ENCODE results near the gene ZNF90.
"Not testable (repeated sequence)": the region's sequence is repeated elsewhere in the genome, so short reads cannot be mapped to it uniquely, and the experiment has no call there.

The ZNF90 gene

GRCh38 chr19:20077791-20078463, at the start of gene ZNF90:
Gene ZNF90 (plus strand): TSS chr19:20078000. CDS start chr19:20078133, 133 bp downstream.
- peak; percentile 72 for DNase-seq

DNA sequence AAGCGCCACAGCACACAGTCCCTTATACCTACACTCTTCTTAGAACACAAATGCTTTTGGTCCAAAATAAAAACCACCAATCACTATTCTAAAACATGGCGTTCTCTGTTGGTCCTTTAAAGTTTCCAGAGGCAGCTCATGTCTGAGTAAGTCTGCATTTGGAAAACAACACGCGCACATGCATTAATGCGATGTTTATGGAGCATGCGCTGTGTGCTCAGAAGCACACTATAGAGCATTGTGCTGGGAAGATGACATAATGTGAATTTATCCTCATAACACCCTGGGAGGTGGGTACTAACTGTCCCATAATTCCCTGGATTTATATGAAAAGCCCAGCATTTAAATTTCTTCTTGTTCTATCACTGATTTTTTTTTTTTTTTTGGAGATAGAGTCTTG, 49.2 kb upstream of the ZNF90 start:
- no peak for DNase-seq

- no peak for DNase-seq
Observed at GRCh38 chr19:20035935-20036334, 41.9 kb upstream of the ZNF90 start.

DNA sequence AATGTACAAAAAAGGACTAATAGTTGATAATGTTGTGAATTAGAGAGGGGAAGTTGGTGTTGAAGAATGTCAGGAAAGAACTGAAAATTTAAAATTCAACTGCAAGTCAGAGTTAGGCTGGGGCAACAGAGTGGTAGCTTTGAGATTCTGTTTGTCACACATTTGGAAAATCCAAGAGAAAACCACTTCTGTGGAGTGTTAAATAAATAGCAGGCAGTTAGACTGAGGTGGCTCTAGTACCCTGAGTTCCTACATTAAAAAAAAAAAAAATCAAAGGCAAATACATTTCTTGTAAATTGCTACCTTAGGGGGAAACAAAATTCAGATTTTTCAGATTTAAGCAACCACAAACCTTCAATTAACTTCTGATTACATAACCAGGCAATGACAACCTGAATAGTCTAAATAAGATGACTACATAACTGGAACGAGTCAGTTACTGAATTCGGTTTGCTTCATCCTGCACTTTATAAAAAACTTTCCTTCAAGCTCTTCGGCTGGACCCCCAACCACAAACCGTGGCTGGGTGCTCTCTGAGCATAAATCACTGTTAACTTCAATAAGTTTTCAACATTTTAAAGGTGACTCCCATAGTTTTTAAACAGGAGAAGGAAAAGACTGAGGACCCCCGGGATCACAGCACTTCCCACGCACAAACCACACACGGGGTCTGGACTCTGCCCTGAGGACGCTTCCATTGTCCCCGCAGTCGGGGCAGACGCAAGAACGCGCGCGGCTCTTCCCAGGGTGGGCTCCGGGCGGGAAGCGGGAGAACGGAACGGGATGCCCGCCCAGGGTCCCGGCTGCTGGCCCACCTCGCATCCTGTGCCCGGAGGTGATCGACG, 39.2 kb upstream of the ZNF90 start:
- DNase-seq = no peak

DNA sequence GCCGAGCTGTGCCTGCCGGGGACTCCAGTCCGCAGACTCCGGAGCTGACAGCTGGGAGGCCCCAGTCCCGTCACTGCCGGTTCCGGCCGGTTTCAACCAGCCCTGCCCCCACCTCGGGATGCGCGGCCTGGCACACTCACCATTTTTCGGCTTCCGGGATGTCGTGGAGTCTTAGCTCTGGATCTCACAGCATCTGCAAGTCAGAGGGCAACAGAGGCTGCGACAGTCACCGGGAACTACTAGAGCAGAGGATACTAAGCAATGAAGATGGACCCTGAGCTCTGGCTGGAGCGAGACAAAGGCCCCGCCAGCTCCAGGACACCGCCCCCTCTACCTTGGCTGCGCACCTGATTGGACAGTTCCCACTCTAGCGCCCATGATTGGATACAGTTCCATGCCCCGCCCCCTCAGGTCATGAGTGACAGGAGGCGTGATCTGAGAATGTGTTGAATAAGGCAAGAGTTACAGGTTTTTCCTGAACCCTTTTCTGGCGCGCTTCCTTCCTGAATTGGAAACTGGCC, 38.5 kb upstream of the ZNF90 start, which contains the start of gene ZNF682:
Gene ZNF682, minus strand, starts transcription at position 303 of the 521 bp plus-strand sequence. Its CDS starts 160 bp downstream, at position 143.
- peak; percentile 91 for DNase-seq

- DNase-seq = no peak
Observed at GRCh38 chr19:20044663-20045062, 33.1 kb upstream of the ZNF90 start.

DNA sequence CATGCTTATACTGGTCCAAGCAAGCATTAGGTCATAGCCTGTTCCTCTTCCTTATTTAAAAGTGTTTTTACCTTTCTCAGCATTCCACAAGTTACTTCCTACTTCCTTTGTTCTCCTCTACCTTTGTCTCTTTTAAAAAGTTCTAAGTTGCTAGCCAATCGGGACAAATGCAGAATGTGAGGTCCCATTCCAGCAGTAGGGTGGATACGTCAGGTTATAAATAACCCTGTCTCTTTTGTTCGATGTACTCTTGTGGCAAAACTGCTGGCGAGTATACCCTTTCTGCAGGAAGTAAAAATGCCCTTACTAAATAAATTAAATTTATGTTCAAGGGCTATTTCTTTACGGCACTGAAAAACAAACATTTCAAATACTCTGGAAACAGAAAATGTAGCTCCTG, 32.1 kb upstream of the ZNF90 start:
- DNase-seq = not testable (repeated sequence)

DNA sequence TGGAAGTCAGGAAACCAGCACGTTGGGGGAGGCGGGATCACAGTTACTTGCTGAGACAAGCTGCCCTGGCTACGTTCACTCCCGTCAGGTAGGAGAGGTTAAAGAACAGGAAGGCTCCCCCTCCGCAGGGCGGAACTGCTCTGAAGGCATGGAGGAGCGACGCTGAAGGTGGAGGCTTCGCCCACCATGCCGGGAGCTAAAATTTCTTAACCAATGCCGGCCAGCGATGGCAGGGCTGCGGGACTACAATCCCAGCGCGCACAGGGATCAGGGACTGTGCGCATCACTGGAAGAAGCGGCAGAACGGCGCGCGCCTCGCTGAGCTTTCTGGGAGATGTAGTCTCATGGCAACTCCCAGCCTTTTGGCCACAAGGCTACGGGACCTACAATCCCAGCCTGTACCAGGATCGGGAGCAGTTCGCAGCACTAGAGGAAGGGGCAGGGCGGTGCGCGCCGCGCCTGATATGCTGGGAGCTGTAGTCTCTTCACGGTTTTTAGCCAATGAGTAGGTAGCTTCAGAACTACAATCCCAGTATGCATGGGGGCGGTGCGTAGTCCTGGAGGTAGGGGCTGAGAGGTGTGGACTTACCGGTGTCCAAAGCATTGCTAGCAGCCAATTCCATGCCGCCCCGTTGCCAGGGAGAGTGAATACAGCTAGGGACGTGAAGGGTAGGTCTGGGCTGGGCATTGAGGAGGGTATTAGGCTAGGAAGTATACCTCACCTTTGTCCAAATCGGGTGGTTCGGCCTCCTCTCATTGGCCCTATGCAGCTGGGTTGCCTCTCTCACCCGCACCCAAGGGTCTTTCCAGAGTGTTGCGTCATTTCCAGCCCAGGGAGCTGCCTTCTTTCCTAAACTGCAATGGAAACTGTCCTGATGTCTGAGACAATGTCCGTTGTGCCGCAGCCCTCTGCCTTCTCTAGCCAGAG, 25.7 kb upstream of the ZNF90 start:
- peak; percentile 63 for DNase-seq

DNA sequence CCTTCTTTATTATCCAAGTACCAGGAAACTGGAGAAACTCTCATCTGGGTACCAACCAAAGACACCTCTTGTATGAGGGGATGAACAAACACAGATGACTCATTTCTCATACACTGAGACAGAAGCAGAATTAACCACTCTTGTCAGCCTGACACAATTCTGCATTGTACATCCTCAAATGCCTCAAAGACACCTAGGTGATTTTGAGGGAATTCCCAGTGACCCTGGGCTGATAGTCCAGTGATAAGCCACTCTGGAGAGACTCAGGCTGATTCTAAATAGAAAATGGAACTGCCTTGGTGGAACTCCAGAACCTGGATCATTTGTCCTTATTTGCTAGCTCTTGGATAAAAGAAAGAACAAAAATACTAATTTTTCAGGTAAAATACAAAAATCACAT, 19.1 kb upstream of the ZNF90 start:
- DNase-seq = not testable (repeated sequence)

DNA sequence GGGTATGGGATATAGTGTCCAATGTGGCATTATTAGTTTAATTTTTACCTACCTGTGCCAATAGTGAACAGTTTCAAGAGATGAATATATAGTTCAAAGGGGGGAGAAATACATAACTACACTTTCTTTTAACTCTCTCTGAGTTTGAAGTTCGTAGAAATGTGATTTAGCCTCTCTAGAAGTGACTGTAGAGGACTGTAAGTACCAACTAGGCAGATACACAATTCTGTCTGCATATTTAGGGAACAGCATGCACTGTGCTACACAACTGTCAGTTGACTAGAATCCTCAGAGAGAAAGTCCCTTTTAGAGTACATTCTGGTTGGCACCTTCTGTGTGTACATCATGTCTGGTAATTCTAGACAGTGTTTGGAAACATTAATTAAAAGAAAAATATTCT, 17.5 kb upstream of the ZNF90 start:
- DNase-seq = no peak

- DNase-seq = no peak
Observed at GRCh38 chr19:20066861-20067260, 10.9 kb upstream of the ZNF90 start.

DNA sequence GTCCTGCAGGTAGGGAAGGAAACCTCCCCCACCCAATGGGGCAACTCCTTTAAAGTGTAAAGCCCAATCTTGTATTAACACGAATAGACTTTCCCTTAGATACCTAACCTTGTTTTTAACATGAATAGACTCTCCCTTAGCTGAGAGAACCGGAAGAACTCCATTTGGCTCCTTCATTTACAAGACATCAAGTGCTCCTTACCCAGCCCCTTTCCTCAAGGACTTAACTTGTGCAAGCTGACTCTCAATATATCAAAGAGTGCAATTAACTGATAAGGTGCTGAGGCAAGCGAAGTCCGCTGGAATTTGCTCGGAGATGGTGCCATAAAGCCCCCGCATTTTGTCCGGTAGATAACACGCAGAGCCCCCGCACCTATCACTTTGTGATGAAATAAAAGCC, 9.9 kb upstream of the ZNF90 start:
- no peak for DNase-seq

DNA sequence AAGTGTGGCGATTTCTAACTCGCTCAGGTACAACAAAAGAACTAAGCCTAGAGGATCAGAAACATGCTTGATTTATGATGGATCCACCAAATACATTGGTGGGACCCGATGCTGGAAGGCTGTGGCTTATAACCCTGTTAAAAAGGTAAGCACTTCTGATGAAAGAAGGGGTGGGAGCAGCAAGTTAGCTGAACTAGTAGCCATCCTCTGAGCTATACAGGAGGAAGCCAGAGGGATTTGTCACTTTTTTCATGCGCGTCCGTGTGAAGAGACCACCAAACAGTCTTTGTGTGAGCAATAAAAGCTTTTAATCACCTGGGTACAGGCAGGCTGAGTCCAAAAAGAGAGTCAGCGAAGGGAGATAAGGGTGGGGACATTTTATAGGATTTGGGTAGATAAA, 9.2 kb upstream of the ZNF90 start:
- not testable (repeated sequence) for DNase-seq

DNA sequence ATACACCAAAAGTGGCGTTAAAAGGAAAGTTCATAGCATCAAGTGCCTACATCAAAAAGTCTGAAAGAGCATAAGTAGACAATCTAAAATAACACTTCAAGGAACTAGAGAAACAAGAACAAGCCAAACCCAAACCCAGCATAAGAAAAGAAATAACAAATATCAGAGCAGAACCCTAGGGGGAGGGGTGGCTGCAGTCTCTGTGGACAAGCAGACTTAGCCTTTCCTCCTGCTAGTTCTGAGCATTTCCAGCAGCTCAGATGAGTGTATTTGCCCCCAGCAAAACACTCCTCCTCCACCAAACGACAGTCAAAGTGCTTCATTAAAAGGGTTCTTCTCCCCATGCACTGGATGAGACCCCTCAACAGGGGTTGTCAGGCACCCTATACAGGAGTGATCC, 7.1 kb upstream of the ZNF90 start:
- DNase-seq = no peak

- DNase-seq = no peak
Observed at GRCh38 chr19:20072936-20073335, 4.9 kb upstream of the ZNF90 start.

DNA sequence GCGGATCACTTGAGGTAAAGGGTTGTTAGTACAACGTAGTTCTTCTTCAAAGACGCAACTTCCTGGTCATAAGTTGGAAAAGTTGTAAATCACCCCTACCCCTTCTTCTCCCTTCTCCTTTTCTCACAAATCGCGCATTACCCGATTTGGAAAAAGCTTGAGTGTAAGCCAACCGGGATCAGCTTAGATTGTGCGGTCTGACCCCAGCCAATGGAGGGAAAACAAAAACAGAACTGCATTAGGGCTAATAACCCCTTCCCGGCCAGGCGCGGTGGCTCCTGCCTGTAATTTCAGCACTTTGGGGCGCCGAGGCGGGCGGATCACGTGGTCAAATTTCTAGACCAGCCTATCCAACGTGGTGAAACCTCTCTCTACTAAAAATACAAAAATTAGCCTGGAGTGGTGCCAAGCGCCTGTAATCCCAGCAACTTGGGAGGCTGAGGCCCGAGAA, 806 bp downstream of the ZNF90 start:
- no peak for DNase-seq

DNA sequence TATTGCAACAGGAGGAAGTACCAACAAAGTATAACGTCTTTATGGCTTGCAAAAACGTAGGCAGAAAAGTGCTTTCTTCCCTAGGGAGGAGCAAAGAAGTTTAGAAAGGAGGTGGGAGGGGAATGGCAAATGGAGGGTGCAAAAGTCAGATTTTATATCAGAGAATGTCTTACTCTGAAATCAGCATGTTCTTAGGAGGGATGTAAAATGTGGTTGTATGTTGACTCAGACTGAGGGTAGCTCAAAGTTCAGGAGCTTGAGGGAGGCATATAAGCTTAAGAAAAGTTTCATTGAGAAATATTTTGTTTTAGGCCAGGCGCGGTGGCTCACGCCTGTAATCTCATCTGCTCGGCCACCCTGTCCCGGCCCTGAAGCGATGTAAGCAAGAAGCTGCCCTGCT, 1.7 kb downstream of the ZNF90 start:
- DNase-seq = no peak

- DNase-seq = no peak
Observed at GRCh38 chr19:20080656-20081055, 2.9 kb downstream of the ZNF90 start.

GRCh38 chr19:20082232-20082833, 4.5 kb downstream of the ZNF90 start:
- DNase-seq = not testable (repeated sequence)

DNA sequence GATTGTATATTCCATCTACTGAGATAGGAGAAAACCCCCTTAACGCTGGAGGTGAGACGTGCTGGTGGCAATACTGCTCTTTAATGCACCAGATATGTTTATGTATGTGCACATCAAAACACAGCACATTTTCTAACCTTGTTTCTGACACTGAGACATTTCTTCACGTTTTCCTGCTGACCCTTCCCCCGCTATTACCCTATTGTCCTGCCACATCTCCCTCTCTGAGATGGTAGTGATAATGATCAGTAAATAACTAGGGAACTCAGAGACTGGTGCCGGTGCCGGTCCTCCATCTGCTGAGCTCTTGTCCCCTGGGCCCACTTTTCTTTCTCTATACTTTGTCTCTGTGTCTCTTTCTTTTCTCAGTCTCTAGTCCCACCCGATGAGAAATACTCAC, 5.1 kb downstream of the ZNF90 start:
- DNase-seq = not testable (repeated sequence)

GRCh38 chr19:20102097-20102496, 24.3 kb downstream of the ZNF90 start:
- DNase-seq = no peak

GRCh38 chr19:20103091-20103740, 25.4 kb downstream of the ZNF90 start:
- no peak for DNase-seq

Measured in stimulated activated CD4-positive, alpha-beta T cell treated with anti-CD3 and anti-CD28 coated beads, Interleukin-12 subunit alpha, Interleukin-12 subunit beta, amount 100 ng/mL, for 4 hours (primary cell).